Right ventricle myocardium inferior (tissue), 1 donor: ENCODE results near the gene ITGA2. TPM values are rescaled to one million over a fixed set of nuclear protein-coding genes. Genes with fewer than 3 reads are reported as not detected.
A peak's percentile ranks its signal among the peaks of the same experiment; 100 is the strongest.

ENCODE experiments used
- ATAC-seq: fragments of 200-7000 bp; cut with Tn5 transposase; one replicate; pipeline ENCODE4 v1.9.1; 2020; ENCODE audit warnings: mild to moderate bottlenecking, moderate library complexity
- DNase-seq: peaks from one replicate; pipeline ENCODE4 v3.0.0; 2021; ENCODE audit errors: missing footprints
- intact Hi-C: fragments of 100-400 bp; cut with DNase I; formaldehyde crosslinking; loops from one replicate; pipeline ENCODE4 v1.11.0; 2022
- total RNA-seq: library from RNA; stranded (reverse); fragmentation: NEBNext Ultra II Directional; extraction: Animal tissue kit (Norgen Biotek cat#: 25700); gene quantifications from one replicate; pipeline ENCODE4 v1.2.1, GENCODE V29; 2021
- donor health status: DM: no; HTN: yes; CAD: no; lungs with severe emphysema.

Gene ITGA2
- total RNA-seq, 1 donor from 2014 or later: 0.78 TPM

GRCh38 chr5:53035868-53036381, 46.8 kb downstream of the ITGA2 start:
- intact Hi-C loops: loop anchor here (10.0 kb wide), 1 partner anchor 51 kb away; the partner anchor contains the start of gene ITGA2
- DNase-seq (no peak), ATAC-seq (no peak)

- intact Hi-C loops: loop anchor here (10.0 kb wide), 1 partner anchor 52 kb away; the partner anchor contains the start of gene ITGA2
- ATAC-seq (no peak), DNase-seq (no peak)
Measured at GRCh38 chr5:53037141-53037859, 48.1 kb downstream of the ITGA2 start.

GRCh38 chr5:53038196-53038847, 49.2 kb downstream of the ITGA2 start:
- DNase-seq: no peak
- intact Hi-C loops: loop anchor here (10.0 kb wide), 1 partner anchor 54 kb away; the partner anchor contains the start of gene ITGA2
- ATAC-seq: peak; percentile 20

GRCh38 chr5:53039855-53040254, 50.7 kb downstream of the ITGA2 start:
- ATAC-seq: no peak

GRCh38 chr5:53041071-53041692, 52.0 kb downstream of the ITGA2 start:
- ATAC-seq: no peak
- no peak for DNase-seq
- intact Hi-C loops: no loop called here

More at GRCh38 chr5:53039855-53040254, 50.7 kb downstream of the ITGA2 start:
- no peak for DNase-seq
- intact Hi-C loops: loop anchor here (10.0 kb wide), 1 partner anchor 55 kb away; the partner anchor contains the start of gene ITGA2

GRCh38 chr5:53041740-53042139, 52.6 kb downstream of the ITGA2 start:
- intact Hi-C loops: no loop called here
- DNase-seq: no peak
- ATAC-seq: no peak

GRCh38 chr5:53045263-53045662, 56.1 kb downstream of the ITGA2 start:
- ATAC-seq: no peak
- DNase-seq: no peak
- intact Hi-C loops: no loop called here

- intact Hi-C loops: no loop called here
- no peak for ATAC-seq
- no peak for DNase-seq
Measured at GRCh38 chr5:53048248-53048647, 59.1 kb downstream of the ITGA2 start.

- intact Hi-C loops: no loop called here
- DNase-seq (no peak), ATAC-seq (no peak)
Measured at GRCh38 chr5:53052499-53052898, 63.3 kb downstream of the ITGA2 start.

GRCh38 chr5:53053364-53053763, 64.2 kb downstream of the ITGA2 start:
- ATAC-seq: no peak

GRCh38 chr5:53055365-53055764, 66.2 kb downstream of the ITGA2 start:
- ATAC-seq (no peak), DNase-seq (no peak)
- intact Hi-C loops: no loop called here

More at GRCh38 chr5:53053364-53053763, 64.2 kb downstream of the ITGA2 start:
- intact Hi-C loops: no loop called here
- DNase-seq: no peak

GRCh38 chr5:53059281-53059680, 70.1 kb downstream of the ITGA2 start:
- ATAC-seq: no peak
- intact Hi-C loops: no loop called here
- no peak for DNase-seq

GRCh38 chr5:53063176-53063575, 74.0 kb downstream of the ITGA2 start:
- DNase-seq: no peak
- ATAC-seq: no peak
- intact Hi-C loops: no loop called here

GRCh38 chr5:53063791-53064190, 74.6 kb downstream of the ITGA2 start:
- DNase-seq: no peak
- ATAC-seq: no peak
- intact Hi-C loops: no loop called here

- ATAC-seq: no peak
- intact Hi-C loops: no loop called here
- DNase-seq: no peak
Measured at GRCh38 chr5:53066088-53066487, 76.9 kb downstream of the ITGA2 start.

GRCh38 chr5:53067641-53068040, 78.5 kb downstream of the ITGA2 start:
- ATAC-seq (no peak), DNase-seq (no peak)
- intact Hi-C loops: no loop called here

- no peak for DNase-seq
- intact Hi-C loops: no loop called here
- ATAC-seq: no peak
Measured at GRCh38 chr5:53068291-53068836, 79.2 kb downstream of the ITGA2 start.

- ATAC-seq: no peak
- DNase-seq: no peak
- intact Hi-C loops: no loop called here
Measured at GRCh38 chr5:53069626-53070025, 80.5 kb downstream of the ITGA2 start.

- no peak for DNase-seq
- no peak for ATAC-seq
- intact Hi-C loops: no loop called here
Measured at GRCh38 chr5:53071298-53071697, 82.1 kb downstream of the ITGA2 start.
